CD4-positive, alpha-beta T cell (primary cell): Measurements from ENCODE around the gene PRM1. TPM values are rescaled to one million over a fixed set of nuclear protein-coding genes. Genes with fewer than 3 reads are reported as not detected.
A peak's percentile ranks its signal among the peaks of the same experiment; 100 is the strongest.

Source experiments
- ATAC-seq: fragments of 200-7000 bp; cut with Tn5 transposase; one replicate; pipeline ENCODE4 v1.10.0; 2022; ENCODE audit warnings: mild to moderate bottlenecking; ENCODE audit not compliant: poor library complexity
- CTCF ChIA-PET: fragments of 350-600 bp; sonication (Branson Sonifier 250); formaldehyde crosslinking; loops from one replicate; lab custom pipeline; 2021; ENCODE audit warnings: antibody characterized with exemption, inconsistent platforms; lab: Charles Lee
- POLR2A ChIA-PET: fragments of 350-600 bp; sonication (Branson Sonifier 250); formaldehyde crosslinking; loops from one replicate; lab custom pipeline; 2021; ENCODE audit warnings: antibody characterized with exemption, inconsistent platforms; lab: Charles Lee
- DNase-seq, 14 experiments: peaks; one replicate each; pipeline ENCODE4 v3.0.0-alpha.2; 2013 to 2020; ENCODE audit warnings: mixed read lengths in 2 of 14
- H3K27ac ChIP-seq, 2 donors: one replicate each; pipeline versions ENCODE4 v1.5.1 to v1.7.0; 2013; ENCODE audit warnings: low read length in 2 of 2, low read depth in 1 of 2, mild to moderate bottlenecking in 1 of 2
- H3K27me3 ChIP-seq, 2 experiments: 1 replicate in 1 of 2; 2 replicates in 1 of 2; pipeline versions ENCODE4 v1.6.1 to v1.7.0; 2013; ENCODE audit warnings: low read length in 2 of 2, control low read depth in 1 of 2, mild to moderate bottlenecking in 1 of 2, moderate library complexity in 1 of 2; ENCODE audit not compliant: insufficient read depth in 2 of 2, control insufficient read depth in 1 of 2
- H3K36me3 ChIP-seq: one replicate; pipeline ENCODE4 v1.6.1; 2013; ENCODE audit warnings: low read length, control low read depth; ENCODE audit not compliant: insufficient read depth
- H3K4me1 ChIP-seq: one replicate; pipeline ENCODE4 v1.6.1; 2013; ENCODE audit warnings: low read length, control low read depth; ENCODE audit not compliant: insufficient read depth
- H3K4me3 ChIP-seq: one replicate; pipeline ENCODE4 v1.5.1; 2013; ENCODE audit warnings: mild to moderate bottlenecking, low read length, moderate library complexity
- H3K9me3 ChIP-seq, 2 experiments: 1 replicate in 1 of 2; 2 replicates in 1 of 2; pipeline versions ENCODE4 v1.6.1 to v1.7.0; 2013; ENCODE audit warnings: low read length in 2 of 2, mild to moderate bottlenecking in 2 of 2, control low read depth in 1 of 2, moderate library complexity in 1 of 2; ENCODE audit not compliant: control insufficient read depth in 1 of 2, insufficient read depth in 1 of 2
- H3K27ac Mint-ChIP-seq: one replicate; pipeline ENCODE4 v1.8.0; 2020; ENCODE audit warnings: mixed read lengths
- H3K27me3 Mint-ChIP-seq: one replicate; pipeline ENCODE4 v1.8.0; 2021; ENCODE audit warnings: mixed read lengths
- H3K36me3 Mint-ChIP-seq: one replicate; pipeline ENCODE4 v1.8.0; 2021; ENCODE audit warnings: low read depth, mixed read lengths
- H3K4me1 Mint-ChIP-seq: one replicate; pipeline ENCODE4 v1.8.0; 2021; ENCODE audit warnings: low read depth, mixed read lengths
- H3K4me3 Mint-ChIP-seq: one replicate; pipeline ENCODE4 v1.8.0; 2020; ENCODE audit warnings: mild to moderate bottlenecking, mixed read lengths
- H3K9me3 Mint-ChIP-seq: one replicate; pipeline ENCODE4 v1.8.0; 2020; ENCODE audit warnings: mixed read lengths
- CTCF ChIP-seq: fragments of 200-600 bp; IDR thresholded peaks from one replicate; pipeline ENCODE4 v1.8.0; 2022; ENCODE audit warnings: antibody characterized with exemption, mild to moderate bottlenecking
- intact Hi-C, 2 experiments: fragments of 100-400 bp; cut with DNase I in 1 of 2; cut with micrococcal nuclease in 1 of 2; formaldehyde crosslinking; loops; one replicate each; pipeline versions ENCODE4 v1.15.1 to v1.9.0; 2023 to 2025; cut with DNase I, micrococcal nuclease
- total RNA-seq, 174 experiments: library from RNA in 2 of 174; stranded (reverse) in 2 of 174; gene quantifications; one replicate each; pipeline ENCODE4 v1.2.3 and lab custom pipeline; 2021 to 2026

The PRM1 gene
- total RNA-seq, 2 experiments from 2014 or later = not detected

GRCh38 chr16:11236461-11237254, 44.5 kb downstream of the PRM1 start:
- Mint-ChIP-seq H3K9me3 (no peaks in the 10 kb centered on the region), H3K4me3 (no peak overlapping the region), H3K27ac (peak overlapping the region; percentile 24), H3K36me3 (no peaks in the 10 kb centered on the region), H3K27me3 (no peaks in the 10 kb centered on the region), H3K4me1 (peaks cover 46% of the 10 kb centered on the region)
- Histone ChIP-seq H3K9me3 (no peaks in the 10 kb centered on the region), H3K27ac (no peak overlapping the region), H3K27me3 (no peaks in the 10 kb centered on the region), H3K4me1 (peaks cover 58% of the 10 kb centered on the region), H3K36me3 (no peaks in the 10 kb centered on the region), H3K4me3 (no peak overlapping the region)
- ATAC-seq (no peak), DNase-seq (peak in 1 of 14 experiments; percentile 38)
- ChIA-PET CTCF (interaction anchor here (1.3 kb wide), 2 partner anchors 15 to 61 kb away, joined by 3 to 4 read pairs; no protein-coding TSS in a partner anchor), POLR2A (interaction anchor here (0.6 kb wide), 1 partner anchor 27 kb away, joined by 3 read pairs; no protein-coding TSS in a partner anchor)
- intact Hi-C loops = no loop called here
- no peak for TF ChIP-seq CTCF

GRCh38 chr16:11235703-11235991, 45.5 kb downstream of the PRM1 start:
- H3K9me3 Mint-ChIP-seq = no peaks in the 10 kb centered on the region
- TF ChIP-seq CTCF = no peak
- no peak for DNase-seq
- intact Hi-C loops = no loop called here
- Histone ChIP-seq H3K4me1 (peaks cover 58% of the 10 kb centered on the region), H3K9me3 (no peaks in the 10 kb centered on the region), H3K27me3 (no peaks in the 10 kb centered on the region), H3K4me3 (no peak overlapping the region), H3K27ac (no peak overlapping the region), H3K36me3 (no peaks in the 10 kb centered on the region)
- no peak overlapping the region for H3K4me3 Mint-ChIP-seq
- H3K27me3 Mint-ChIP-seq = no peaks in the 10 kb centered on the region
- no peak for ATAC-seq
- POLR2A ChIA-PET = interaction anchor here (3.4 kb wide), 1 partner anchor 11 kb away, joined by 23 read pairs; no protein-coding TSS in a partner anchor
- H3K36me3 Mint-ChIP-seq = no peaks in the 10 kb centered on the region
- CTCF ChIA-PET = interaction anchor here (0.6 to 1.3 kb wide), 3 partner anchors 16 to 62 kb away, joined by 3 to 4 read pairs (median 3); no protein-coding TSS in a partner anchor
- H3K4me1 Mint-ChIP-seq = peaks cover 52% of the 10 kb centered on the region
- H3K27ac Mint-ChIP-seq = no peak overlapping the region

GRCh38 chr16:11234884-11235702, 46.0 kb downstream of the PRM1 start:
- ATAC-seq (no peak), DNase-seq (peak in 1 of 14 experiments; percentile 41)
- ChIA-PET CTCF (interaction anchor here (0.6 to 2.4 kb wide), 4 partner anchors 17 to 63 kb away, joined by 3 to 16 read pairs (median 4); partner anchors contain the start of gene SOCS1), POLR2A (interaction anchor here (3.3 to 3.4 kb wide), 2 partner anchors 10 to 20 kb away, joined by 23 to 64 read pairs; partner anchors contain the start of gene SOCS1)
- no peak overlapping the region for H3K4me3 ChIP-seq
- no peak for TF ChIP-seq CTCF
- H3K27ac ChIP-seq = no peak overlapping the region
- H3K9me3 Mint-ChIP-seq = no peaks in the 10 kb centered on the region
- intact Hi-C loops = no loop called here
- no peaks in the 10 kb centered on the region for H3K36me3 ChIP-seq
- no peaks in the 10 kb centered on the region for H3K27me3 Mint-ChIP-seq
- H3K9me3 ChIP-seq = no peaks in the 10 kb centered on the region
- H3K36me3 Mint-ChIP-seq = no peaks in the 10 kb centered on the region
- H3K27ac Mint-ChIP-seq = peak overlapping the region; percentile 95
- H3K4me3 Mint-ChIP-seq = no peak overlapping the region
- peaks cover 53% of the 10 kb centered on the region for H3K4me1 ChIP-seq
- no peaks in the 10 kb centered on the region for H3K27me3 ChIP-seq
- H3K4me1 Mint-ChIP-seq = peaks cover 47% of the 10 kb centered on the region
